Embryonic facial prominence (tissue), 1 donor: ENCODE results near the gene P3H3.
"Not testable (repeated sequence)": the region's sequence is repeated elsewhere in the genome, so short reads cannot be mapped to it uniquely, and the experiment has no call there.

Experiments used
- DNase-seq: peaks from one replicate; pipeline ENCODE4 v3.0.0-alpha.2; 2016; ENCODE audit errors: extremely low spot score

P3H3 gene

GRCh38 chr12:6843118-6843902 lies 15.1 kb downstream of the P3H3 start:
- no peak for DNase-seq

GRCh38 chr12:6845395-6845794 lies 17.2 kb downstream of the P3H3 start:
- DNase-seq, result no peak

- DNase-seq, result no peak
Observed at GRCh38 chr12:6846316-6846869, 18.2 kb downstream of the P3H3 start.

- no peak for DNase-seq
Observed at GRCh38 chr12:6847676-6848075, 19.5 kb downstream of the P3H3 start.

GRCh38 chr12:6849427-6849826 lies 21.2 kb downstream of the P3H3 start:
- no peak for DNase-seq

GRCh38 chr12:6849976-6850560 lies 21.9 kb downstream of the P3H3 start:
- no peak for DNase-seq

GRCh38 chr12:6850796-6851152 lies 22.6 kb downstream of the P3H3 start:
- no peak for DNase-seq

GRCh38 chr12:6851153-6851920 lies 23.1 kb downstream of the P3H3 start, which contains the start of gene CDCA3:
CDCA3 (minus strand) TSS chr12:6851286; CDS start chr12:6850952, 334 bp downstream.
- peak; percentile 95 for DNase-seq

GRCh38 chr12:6851921-6852650 lies 23.9 kb downstream of the P3H3 start, which contains the start of gene USP5:
USP5 (plus strand) TSS chr12:6852150; CDS start chr12:6852180, 30 bp downstream.
- DNase-seq, result peak; percentile 98

GRCh38 chr12:6852651-6853354 lies 24.6 kb downstream of the P3H3 start:
- no peak for DNase-seq

- DNase-seq, result no peak
Observed at GRCh38 chr12:6853626-6854025, 25.4 kb downstream of the P3H3 start.

- DNase-seq, result no peak
Observed at GRCh38 chr12:6854036-6854435, 25.8 kb downstream of the P3H3 start.

- no peak for DNase-seq
Observed at GRCh38 chr12:6855322-6855721, 27.1 kb downstream of the P3H3 start.

- no peak for DNase-seq
Observed at GRCh38 chr12:6858799-6859198, 30.6 kb downstream of the P3H3 start.

- no peak for DNase-seq
Observed at GRCh38 chr12:6860116-6860515, 31.9 kb downstream of the P3H3 start.

- DNase-seq, result no peak
Observed at GRCh38 chr12:6860942-6861341, 32.7 kb downstream of the P3H3 start.

- no peak for DNase-seq
Observed at GRCh38 chr12:6861391-6861790, 33.2 kb downstream of the P3H3 start.

- no peak for DNase-seq
Observed at GRCh38 chr12:6863033-6863432, 34.8 kb downstream of the P3H3 start.

GRCh38 chr12:6863586-6864321 lies 35.5 kb downstream of the P3H3 start:
- DNase-seq, result no peak

GRCh38 chr12:6865307-6865706 lies 37.1 kb downstream of the P3H3 start:
- not testable (repeated sequence) for DNase-seq
